ENCODE measurements around the gene ITGA11.
A peak's percentile ranks its signal among the peaks of the same experiment; 100 is the strongest.

The ITGA11 gene

DNA sequence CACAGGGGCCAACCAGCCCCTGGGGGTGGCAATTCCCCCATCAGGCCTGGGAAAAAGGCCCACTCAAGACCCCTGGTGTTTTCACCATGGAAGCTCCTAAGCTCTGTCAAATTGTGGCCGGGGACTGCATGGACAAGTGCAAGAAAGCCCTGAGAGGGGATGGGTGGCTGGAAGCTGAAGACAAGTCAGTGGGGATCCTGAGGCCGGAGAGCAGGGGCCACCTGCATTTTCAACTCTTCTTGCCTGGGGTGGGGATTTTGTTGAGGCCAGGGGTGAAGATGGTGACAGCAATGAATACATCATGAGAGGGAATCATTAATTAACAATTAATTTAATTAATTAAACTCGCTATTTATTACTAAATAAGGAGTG, 120.5 kb downstream of the ITGA11 start:
- no peak for DNase-seq (ENCODE audit: low spot score)

GRCh38 chr15:68310804-68311463, 121.0 kb downstream of the ITGA11 start:
- DNase-seq (ENCODE audit: low spot score) = no peak

- peak; percentile 6 for DNase-seq (ENCODE audit: low spot score)
Observed at GRCh38 chr15:68310178-68310803, 121.7 kb downstream of the ITGA11 start.

GRCh38 chr15:68309024-68309423, 122.9 kb downstream of the ITGA11 start:
- DNase-seq (ENCODE audit: low spot score) = no peak

DNA sequence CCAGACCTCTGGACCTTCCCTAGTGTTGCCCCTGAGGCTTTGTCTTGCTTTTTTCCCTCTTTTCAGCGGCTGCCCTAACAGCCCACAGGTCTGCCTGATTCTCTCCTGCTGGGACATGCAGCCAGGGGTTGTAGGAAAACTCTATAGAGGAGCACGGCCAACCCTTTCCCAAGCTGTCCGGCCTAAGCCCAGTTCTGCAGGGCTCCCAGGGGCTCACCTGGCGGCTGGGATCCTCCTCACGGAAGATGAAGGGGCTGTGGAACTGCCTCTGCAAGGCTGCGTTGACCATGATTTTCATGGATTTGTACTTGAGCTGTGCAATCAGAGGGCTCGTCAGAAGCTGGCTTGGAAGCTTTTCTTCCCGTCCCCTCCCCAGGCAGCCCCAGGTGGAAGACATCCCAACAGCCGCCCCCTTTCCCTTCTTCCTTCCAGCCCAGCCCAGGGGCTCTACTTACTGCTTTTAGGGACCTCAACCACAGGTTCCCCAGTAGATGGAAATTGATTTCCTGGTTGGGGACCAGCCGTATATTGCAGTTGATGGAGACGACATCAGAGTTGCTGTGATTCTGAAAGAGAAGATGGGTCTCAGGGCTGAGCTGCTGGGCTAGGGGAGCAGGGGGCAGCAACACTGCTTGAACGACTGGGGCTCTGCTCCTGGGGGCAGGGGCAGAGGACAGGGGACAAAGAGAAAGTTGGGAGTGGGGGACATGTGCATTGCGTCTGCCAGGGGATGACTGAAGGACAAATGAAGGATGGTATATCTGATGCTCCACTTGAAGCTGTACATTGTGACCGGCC, 124.6 kb downstream of the ITGA11 start:
- no peak for DNase-seq (ENCODE audit: low spot score)

DNA sequence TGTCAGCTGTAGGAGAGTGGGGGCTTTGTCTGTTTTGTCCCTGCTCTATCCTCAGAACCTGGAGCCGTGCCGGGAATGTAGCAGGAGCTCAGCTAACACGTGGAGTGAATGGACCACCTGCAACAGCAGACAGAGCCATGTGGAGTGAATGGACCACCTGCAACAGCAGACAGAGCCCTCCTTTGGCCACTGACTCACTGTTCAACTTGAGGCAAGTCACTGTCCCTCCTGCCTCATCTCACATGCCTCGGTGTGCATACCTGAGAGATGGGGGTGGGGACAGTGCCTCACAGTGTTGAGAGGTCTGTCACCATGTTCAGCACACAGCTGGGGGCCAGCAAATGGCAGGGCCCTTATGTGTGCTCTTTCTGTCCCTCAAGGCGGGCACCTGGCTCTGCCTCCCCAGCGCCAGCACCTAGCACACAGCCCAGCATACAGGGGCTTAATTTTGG, 126.5 kb downstream of the ITGA11 start:
- no peak for DNase-seq (ENCODE audit: low spot score)

DNA sequence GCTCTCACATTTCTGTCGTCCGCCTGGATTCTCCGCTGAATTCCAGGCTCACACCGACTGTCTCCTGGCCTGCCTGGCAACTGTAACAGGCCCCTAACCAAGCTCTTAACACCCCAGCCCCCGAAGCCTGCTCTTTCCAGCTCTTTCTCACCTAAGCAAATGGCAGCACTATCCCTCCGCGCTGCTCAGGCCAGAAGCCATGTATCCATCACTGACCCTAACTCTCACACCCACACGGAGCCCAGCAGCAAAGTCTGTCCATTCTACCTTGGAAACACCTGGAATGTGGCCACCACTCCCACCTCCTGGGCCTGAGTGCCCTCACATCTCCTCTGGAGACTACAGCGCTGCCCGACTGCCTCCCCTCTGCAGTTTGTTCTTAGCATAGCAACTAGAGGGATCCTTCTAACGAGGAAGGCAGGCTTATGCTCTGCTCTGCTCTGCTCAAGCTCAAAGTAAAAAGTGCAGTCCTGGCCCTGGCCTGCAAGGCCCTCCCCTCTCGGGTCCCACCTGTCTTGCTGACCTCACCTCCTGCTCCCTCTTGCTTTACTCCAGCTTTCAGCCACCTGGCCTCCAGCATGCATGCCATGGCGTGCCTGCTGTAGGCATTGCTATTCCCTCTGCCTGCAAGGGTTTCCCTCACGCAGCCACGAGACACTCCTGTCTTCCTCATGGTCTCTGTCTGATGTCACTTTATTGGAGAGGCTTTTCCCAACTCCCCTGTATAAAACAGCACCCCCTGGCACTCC, 127.2 kb downstream of the ITGA11 start:
- DNase-seq (ENCODE audit: low spot score) = no peak

DNA sequence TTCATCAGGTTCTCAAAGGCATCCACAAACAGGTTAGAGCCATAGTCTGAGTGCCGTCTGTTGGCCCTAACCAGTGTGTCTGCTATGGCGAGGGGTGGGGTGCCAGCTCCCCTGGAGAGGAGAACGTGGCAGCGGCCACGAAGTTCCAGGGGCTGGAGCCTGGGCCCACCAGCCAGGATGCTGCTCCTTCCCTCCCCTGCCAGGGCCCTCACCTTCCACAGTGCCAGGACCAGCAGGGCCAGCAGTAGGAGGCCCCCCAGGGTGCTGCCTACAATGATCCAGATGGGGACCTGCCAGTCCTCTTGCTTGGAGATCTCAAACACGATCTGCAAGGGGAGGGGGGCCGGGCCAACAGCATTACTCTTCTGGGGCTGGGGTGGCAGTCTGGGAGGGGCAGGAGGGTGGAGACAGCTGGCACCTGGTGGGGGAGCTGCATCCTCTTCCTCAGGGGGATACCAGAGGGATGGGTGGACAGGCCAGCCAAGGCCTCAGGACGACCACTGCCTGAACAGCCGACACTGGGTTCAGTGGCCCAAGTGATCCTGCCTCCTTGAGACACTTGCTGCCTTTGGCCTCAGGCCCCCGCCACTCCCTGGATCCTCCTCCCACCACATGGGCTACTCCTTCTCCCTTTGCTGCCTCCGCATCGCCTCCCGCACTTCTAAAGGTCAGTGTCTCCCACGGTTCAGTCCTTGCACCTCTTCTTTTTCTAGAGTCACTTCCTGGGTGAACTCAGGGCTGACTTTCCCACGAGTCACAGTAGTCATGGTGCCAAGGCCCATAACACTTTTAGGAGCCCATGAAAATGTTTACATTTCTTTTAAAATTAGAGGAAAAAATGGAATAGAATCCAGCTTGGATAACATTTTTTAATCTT, 128.2 kb downstream of the ITGA11 start:
- no peak for DNase-seq (ENCODE audit: low spot score)

DNA sequence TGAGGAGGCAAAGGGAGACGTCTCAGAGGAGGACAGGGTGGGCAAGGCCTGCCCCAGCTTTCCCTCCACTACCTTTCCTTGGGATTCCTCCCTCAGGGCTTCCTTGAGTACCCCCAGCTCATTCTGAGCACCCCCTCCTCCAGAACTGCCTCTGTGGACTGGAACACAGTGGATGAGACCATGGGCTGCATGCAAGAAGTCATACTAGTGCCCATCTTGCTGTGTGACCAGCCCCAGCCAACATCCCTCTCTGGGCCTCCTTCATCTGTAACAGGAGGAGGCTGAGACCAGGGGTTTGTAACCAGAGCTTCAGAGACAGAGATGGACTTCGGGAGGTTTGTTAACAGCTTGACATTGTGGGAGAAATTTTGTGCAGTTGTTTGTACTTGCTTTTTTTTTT, 128.8 kb downstream of the ITGA11 start:
- no peak for DNase-seq (ENCODE audit: low spot score)

- no peak for DNase-seq (ENCODE audit: low spot score)
Observed at GRCh38 chr15:68302729-68303128, 129.2 kb downstream of the ITGA11 start.

- DNase-seq (ENCODE audit: low spot score) = no peak
Observed at GRCh38 chr15:68301301-68301700, 130.7 kb downstream of the ITGA11 start.

- DNase-seq (ENCODE audit: low spot score) = no peak
Observed at GRCh38 chr15:68300115-68300940, 131.6 kb downstream of the ITGA11 start.

DNA sequence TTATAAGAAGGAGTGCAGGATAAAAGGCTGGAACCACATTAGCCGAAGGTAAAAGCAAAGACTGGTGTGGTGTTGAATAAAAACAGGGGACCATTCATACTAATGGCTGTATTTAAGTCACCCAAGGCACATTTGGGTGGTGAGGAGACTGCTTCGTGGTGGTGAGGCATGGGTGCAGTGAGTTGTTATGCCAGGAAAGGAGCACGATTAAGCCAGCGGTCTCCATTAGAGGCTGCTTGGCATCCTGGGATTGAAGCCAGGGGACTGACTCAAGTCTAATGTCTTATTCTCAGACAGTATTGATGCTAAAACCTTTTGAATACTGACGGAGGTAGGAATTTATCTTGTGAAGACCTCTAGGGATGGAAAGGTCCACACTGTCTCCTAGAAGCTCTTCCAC, 132.5 kb downstream of the ITGA11 start:
- DNase-seq (ENCODE audit: low spot score) = no peak

- DNase-seq (ENCODE audit: low spot score) = no peak
Observed at GRCh38 chr15:68298882-68299381, 133.0 kb downstream of the ITGA11 start.

- DNase-seq (ENCODE audit: low spot score) = no peak
Observed at GRCh38 chr15:68298336-68298735, 133.6 kb downstream of the ITGA11 start.

DNA sequence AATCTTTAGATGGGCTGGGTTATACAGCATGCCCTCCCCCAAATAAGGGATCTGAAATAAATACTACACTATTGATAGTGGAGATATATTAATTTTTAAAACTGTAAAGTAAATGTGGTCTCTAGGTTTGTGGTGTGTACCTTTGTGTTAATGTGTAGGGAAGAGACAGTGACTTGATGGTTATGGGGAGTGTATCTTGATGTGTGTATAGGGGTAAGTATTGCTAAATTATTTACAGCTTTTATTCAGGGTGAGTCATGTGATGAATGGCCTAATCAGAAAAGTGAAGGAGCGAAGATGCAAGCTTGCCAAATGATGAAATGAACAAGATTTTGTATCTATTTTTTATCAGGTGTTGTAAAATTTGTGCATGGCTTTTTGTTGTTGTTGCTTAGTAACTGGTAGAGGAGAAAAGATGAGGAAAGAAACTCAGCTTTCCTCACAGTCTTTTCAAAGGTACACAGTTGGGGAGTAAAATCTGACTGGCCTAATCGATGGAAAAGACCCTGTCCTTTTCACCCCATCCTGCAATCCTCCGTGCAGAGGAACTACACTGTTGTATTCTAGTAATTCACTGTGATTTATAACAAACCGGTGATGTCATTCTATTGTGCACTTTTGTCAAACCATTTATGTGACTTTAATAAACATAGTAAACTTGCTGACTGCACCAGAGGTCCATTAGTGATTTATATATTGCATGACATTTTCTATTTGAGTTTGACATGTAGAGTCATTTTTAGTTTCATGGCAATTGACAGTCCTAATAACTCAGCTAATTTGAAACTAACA, 136.8 kb downstream of the ITGA11 start:
- no peak for DNase-seq (ENCODE audit: low spot score)

DNA sequence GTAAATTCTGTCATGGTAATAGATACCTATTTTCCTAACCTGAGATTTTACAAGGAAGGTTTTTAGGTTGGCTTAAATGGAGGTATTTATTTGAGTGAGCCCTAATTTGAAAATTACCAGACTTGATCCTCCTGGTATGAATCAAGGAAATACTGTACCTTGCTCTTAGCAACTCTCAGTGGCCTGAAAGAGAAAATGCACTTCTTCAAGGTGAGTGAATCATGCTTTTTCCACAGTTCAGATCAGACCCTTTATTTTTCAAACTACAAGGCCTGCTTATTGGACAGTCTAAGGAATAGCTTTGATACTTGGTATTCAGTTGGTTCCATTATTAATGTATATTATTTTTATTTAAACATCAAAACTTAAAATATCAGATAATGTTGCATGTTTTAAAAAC, 139.0 kb downstream of the ITGA11 start:
- DNase-seq (ENCODE audit: low spot score) = no peak

DNA sequence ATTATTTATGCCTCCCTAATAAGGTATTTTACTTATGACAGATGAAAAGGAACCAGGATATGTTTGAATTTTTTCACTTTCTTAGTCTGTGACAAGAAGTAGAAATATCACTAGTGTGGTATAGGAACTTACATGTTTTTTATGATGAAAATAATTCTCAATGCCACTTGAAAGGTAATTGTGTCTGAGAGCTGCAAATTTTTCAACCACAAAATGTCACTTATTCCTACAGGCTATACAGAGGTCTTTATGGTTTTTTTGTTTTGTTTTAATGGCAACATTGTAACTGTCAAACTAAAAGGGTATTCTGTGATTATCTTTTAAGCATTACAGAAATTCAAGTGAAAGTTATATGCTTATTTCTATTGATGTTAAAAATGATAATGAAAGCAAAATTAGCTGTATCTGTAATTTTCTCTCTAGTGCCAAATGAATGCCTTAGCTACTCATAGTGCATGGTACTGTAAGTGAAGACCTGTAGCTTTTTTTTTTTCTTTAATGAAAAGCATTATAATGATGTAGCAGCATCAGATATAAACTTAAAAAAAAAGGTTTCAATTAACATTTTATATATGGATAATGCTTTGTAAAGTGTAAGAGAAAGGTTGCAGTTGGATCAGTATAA, 139.7 kb downstream of the ITGA11 start:
- no peak for DNase-seq (ENCODE audit: low spot score)

DNA sequence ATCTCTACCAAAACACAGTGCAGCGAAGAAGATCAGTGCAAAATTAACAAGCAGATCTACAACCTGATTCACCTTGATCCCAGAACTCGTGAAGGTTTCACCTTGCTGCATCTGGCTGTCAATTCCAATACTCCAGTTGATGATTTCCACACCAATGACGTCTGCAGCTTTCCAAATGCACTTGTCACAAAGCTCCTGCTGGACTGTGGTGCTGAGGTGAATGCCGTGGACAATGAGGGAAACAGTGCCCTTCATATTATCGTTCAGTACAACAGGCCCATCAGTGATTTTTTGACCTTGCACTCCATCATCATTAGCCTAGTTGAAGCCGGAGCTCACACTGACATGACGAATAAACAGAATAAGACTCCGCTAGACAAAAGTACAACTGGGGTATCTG, 141.2 kb downstream of the ITGA11 start:
- DNase-seq (ENCODE audit: low spot score) = no peak
